B cell (primary cell): ENCODE data around the gene MAFB.

ENCODE experiments used
- EZH2 ChIP-seq: IDR thresholded peaks from 2 replicates; pipeline ENCODE4 v1.6.1; 2012; ENCODE audit warnings: borderline replicate concordance, low read depth, mild to moderate bottlenecking, moderate library complexity, low read length; ENCODE audit not compliant: insufficient read depth, poor library complexity, severe bottlenecking
- TF ChIP-seq, protein P1 (sequence below): fragments of 200-600 bp; IDR thresholded peaks from one replicate; pipeline ENCODE4 v1.8.0; 2022; ENCODE audit warnings: antibody characterized with exemption, mild to moderate bottlenecking

GRCh38 chr20:40658509-40658908 is 30.5 kb downstream of the MAFB start:
- TF ChIP-seq, protein P1, sequence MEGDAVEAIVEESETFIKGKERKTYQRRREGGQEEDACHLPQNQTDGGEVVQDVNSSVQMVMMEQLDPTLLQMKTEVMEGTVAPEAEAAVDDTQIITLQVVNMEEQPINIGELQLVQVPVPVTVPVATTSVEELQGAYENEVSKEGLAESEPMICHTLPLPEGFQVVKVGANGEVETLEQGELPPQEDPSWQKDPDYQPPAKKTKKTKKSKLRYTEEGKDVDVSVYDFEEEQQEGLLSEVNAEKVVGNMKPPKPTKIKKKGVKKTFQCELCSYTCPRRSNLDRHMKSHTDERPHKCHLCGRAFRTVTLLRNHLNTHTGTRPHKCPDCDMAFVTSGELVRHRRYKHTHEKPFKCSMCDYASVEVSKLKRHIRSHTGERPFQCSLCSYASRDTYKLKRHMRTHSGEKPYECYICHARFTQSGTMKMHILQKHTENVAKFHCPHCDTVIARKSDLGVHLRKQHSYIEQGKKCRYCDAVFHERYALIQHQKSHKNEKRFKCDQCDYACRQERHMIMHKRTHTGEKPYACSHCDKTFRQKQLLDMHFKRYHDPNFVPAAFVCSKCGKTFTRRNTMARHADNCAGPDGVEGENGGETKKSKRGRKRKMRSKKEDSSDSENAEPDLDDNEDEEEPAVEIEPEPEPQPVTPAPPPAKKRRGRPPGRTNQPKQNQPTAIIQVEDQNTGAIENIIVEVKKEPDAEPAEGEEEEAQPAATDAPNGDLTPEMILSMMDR, result no peak
- no peak for TF ChIP-seq EZH2
